GM12875 (cell line): ENCODE data around the gene YIPF2.
A peak's percentile ranks its signal among the peaks of the same experiment; 100 is the strongest.

Experiments used
- H3K4me3 ChIP-seq: one replicate; pipeline ENCODE4 v1.5.1; 2011; ENCODE audit warnings: low read depth, low read length, control low read depth
- TF ChIP-seq, protein P1 (sequence below): IDR thresholded peaks from 2 replicates; pipeline ENCODE4 v1.5.1; 2011; ENCODE audit warnings: low read depth, mild to moderate bottlenecking, control low read depth, inconsistent platforms, low read length, moderate library complexity, borderline replicate concordance; ENCODE audit not compliant: insufficient read depth

Gene YIPF2

DNA sequence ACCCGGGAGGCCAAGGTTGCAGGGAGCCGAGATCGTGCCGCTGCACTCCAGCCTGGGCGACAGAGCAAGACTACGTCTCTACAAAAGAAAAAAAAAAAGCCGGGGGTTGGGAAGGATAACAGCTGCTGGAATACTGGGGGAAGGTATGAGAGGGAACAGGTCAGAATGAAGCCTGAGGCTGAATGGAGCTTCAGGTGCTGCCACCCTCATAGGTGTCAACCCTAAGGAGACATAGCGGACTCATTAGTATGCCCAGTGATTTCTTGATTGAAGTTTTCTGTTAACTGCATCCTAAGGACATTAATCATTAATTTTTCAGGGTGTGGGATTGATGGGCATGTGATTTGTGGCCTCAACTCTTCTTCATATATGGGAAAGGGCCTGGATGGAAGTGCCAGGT lies 38.4 kb upstream of the YIPF2 start:
- TF ChIP-seq, protein P1, sequence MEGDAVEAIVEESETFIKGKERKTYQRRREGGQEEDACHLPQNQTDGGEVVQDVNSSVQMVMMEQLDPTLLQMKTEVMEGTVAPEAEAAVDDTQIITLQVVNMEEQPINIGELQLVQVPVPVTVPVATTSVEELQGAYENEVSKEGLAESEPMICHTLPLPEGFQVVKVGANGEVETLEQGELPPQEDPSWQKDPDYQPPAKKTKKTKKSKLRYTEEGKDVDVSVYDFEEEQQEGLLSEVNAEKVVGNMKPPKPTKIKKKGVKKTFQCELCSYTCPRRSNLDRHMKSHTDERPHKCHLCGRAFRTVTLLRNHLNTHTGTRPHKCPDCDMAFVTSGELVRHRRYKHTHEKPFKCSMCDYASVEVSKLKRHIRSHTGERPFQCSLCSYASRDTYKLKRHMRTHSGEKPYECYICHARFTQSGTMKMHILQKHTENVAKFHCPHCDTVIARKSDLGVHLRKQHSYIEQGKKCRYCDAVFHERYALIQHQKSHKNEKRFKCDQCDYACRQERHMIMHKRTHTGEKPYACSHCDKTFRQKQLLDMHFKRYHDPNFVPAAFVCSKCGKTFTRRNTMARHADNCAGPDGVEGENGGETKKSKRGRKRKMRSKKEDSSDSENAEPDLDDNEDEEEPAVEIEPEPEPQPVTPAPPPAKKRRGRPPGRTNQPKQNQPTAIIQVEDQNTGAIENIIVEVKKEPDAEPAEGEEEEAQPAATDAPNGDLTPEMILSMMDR: no peak
- no peak overlapping the region for H3K4me3 ChIP-seq

GRCh38 chr19:10965398-10965797 lies 37.0 kb upstream of the YIPF2 start:
- H3K4me3 ChIP-seq: no peak overlapping the region

GRCh38 chr19:10964903-10965302 lies 36.5 kb upstream of the YIPF2 start:
- TF ChIP-seq, protein P1: no peak
- no peak overlapping the region for H3K4me3 ChIP-seq

More at GRCh38 chr19:10965398-10965797, 37.0 kb upstream of the YIPF2 start:
- TF ChIP-seq, protein P1: no peak

DNA sequence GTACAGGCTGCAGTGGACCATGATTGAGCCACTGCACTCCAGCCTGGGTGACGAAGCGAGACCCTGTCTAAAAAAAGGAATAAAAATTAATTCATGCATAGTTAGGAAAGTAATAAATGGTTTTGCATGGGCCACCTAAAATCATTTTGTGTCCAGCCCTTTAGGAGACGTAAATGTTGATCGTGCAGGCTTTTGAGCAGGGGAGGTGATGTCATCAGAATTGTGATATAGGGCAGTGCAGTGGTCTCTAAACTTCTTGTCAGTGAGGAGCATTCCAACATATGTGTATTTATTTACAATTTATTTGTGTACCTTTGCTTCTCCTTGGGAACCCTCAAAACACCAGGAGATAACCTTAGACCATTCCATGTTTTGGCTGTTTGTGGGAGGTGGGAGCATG lies 35.4 kb upstream of the YIPF2 start:
- H3K4me3 ChIP-seq: no peak overlapping the region
- TF ChIP-seq, protein P1: no peak

GRCh38 chr19:10962863-10963262 lies 34.4 kb upstream of the YIPF2 start:
- peak overlapping the region; percentile 14 for H3K4me3 ChIP-seq
- TF ChIP-seq, protein P1: no peak

DNA sequence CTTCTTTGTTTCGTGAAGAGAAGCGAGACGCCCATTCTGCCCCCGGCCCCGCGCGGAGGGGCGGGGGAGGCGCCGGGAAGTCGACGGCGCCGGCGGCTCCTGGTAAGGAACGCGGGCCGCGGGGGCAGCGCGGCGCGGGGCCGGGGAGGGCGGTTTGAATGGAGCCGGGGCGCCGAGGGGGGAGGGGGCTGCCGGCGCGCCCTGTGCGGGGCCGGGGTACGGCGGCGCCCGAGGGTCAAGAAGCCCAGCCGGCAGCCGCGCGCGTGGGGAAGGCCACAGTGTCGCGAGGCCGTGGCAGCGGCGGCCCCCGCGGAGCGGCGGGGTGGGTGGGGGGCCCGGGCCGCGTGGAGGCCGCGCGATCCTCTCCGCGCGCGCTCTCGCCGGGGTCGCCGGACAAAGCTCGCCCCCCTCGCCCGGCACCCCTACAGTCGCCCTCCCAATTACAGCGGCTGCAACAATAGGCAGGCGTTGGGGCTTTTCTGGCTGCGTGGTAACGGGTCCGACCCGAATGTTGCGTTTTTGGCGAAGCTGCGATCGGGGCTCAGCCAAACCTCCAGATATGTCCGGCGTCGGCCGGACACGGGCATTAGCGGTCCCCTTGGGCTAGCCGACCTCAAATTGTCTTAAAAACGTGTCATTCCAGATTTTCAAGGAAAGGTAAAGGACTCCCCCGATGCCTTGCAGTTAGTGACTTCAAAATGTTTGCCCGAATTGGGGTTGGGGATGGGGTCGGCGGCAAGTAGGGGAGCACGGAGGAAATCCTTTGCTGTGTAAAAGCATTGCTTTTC lies 32.8 kb upstream of the YIPF2 start:
- TF ChIP-seq, protein P1: no peak
- peak overlapping the region; percentile 78 for H3K4me3 ChIP-seq
